PFSK-1 (cell line): ENCODE results near the gene ATP10A.

Source experiments
- FOXP2 ChIP-seq: optimal IDR thresholded peaks from 2 replicates; pipeline ENCODE3; 2011; ENCODE audit warnings: borderline replicate concordance, control low read depth, inconsistent platforms; ENCODE audit not compliant: insufficient read depth; ENCODE audit errors: extremely low read length, extremely low read depth
- POLR2AphosphoS5 ChIP-seq: IDR thresholded peaks from 2 replicates; pipeline ENCODE4 v1.6.1; 2012; ENCODE audit warnings: low read depth, mild to moderate bottlenecking, control low read depth, low read length, moderate library complexity
- SIN3A ChIP-seq: IDR thresholded peaks from 2 replicates; pipeline ENCODE4 v1.6.1; 2012; ENCODE audit warnings: mild to moderate bottlenecking, low read length, moderate library complexity, borderline replicate concordance; ENCODE audit not compliant: insufficient read depth
- TAF1 ChIP-seq: IDR thresholded peaks from 2 replicates; pipeline ENCODE4 v1.6.1; 2012; ENCODE audit warnings: low read length, control low read depth, borderline replicate concordance; ENCODE audit not compliant: insufficient read depth
- TF ChIP-seq, protein P1 (sequence below), 2 experiments: IDR thresholded peaks; 2 replicates each; pipeline versions ENCODE4 v1.6.1 to v1.8.0; 2011 to 2012; ENCODE audit warnings: low read depth in 2 of 2, low read length in 2 of 2, control low read depth in 1 of 2, inconsistent platforms in 1 of 2, mild to moderate bottlenecking in 1 of 2, moderate library complexity in 1 of 2; ENCODE audit not compliant: insufficient read depth in 1 of 2

DNA sequence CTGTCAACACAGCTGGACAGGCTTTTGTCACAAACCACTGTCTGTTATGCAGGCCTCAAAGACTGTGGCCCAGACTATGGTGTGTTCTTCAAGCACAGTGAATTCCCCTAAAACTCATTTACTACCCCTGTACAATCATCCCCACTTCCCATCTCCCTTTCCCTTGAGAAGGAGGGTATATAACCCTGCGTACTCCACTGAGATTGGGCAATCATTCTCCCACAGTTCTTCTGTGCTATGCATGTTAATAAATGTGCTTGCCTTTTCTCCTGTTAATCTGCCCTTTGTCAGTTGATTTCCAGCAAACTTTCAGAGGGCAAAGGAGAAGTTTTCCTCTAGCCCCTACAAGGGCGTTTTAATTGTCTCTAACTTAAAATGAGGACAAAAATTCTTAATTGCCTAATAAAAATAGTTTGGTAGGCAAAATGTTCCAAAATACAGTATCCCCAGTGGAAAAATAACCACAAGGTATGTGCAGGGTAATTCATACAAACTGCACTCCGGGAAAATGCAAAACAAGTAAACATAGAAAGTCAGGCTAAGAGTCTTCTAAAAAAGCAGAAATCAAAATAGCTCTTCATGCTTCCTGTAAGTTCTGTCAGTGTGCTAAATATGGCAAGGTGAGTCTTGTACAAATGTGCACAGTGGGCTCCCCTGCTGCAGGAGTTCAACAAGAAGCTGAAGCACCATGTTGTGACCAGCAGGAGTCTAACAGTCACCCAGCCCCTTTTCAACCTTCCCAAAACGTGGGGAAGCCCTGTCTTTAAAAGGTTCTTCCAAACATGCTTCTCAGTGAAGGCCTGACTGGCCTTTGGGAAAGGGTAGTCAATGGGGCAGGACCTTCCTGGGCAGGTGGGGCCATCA is 10.2 kb downstream of the ATP10A start:
- no peak for TF ChIP-seq POLR2AphosphoS5
- TF ChIP-seq, protein P1, sequence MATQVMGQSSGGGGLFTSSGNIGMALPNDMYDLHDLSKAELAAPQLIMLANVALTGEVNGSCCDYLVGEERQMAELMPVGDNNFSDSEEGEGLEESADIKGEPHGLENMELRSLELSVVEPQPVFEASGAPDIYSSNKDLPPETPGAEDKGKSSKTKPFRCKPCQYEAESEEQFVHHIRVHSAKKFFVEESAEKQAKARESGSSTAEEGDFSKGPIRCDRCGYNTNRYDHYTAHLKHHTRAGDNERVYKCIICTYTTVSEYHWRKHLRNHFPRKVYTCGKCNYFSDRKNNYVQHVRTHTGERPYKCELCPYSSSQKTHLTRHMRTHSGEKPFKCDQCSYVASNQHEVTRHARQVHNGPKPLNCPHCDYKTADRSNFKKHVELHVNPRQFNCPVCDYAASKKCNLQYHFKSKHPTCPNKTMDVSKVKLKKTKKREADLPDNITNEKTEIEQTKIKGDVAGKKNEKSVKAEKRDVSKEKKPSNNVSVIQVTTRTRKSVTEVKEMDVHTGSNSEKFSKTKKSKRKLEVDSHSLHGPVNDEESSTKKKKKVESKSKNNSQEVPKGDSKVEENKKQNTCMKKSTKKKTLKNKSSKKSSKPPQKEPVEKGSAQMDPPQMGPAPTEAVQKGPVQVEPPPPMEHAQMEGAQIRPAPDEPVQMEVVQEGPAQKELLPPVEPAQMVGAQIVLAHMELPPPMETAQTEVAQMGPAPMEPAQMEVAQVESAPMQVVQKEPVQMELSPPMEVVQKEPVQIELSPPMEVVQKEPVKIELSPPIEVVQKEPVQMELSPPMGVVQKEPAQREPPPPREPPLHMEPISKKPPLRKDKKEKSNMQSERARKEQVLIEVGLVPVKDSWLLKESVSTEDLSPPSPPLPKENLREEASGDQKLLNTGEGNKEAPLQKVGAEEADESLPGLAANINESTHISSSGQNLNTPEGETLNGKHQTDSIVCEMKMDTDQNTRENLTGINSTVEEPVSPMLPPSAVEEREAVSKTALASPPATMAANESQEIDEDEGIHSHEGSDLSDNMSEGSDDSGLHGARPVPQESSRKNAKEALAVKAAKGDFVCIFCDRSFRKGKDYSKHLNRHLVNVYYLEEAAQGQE (IDR thresholded peaks at IDR 0.05; ENCODE audit: insufficient read depth in 1 of 2, low read depth in 2 of 2, low read length in 2 of 2) = no peak
- TF ChIP-seq TAF1 = no peak
- no peak for TF ChIP-seq FOXP2
- no peak for TF ChIP-seq SIN3A
